Suprapubic skin (tissue), 3 donors: ENCODE results near the gene HINT1.

Source experiments
- CTCF ChIP-seq, 2 donors: fragments of 200-600 bp in 1 of 2; fragments of 450-650 bp in 1 of 2; sonication (generic) in 1 of 2; IDR thresholded peaks; one replicate each; pipeline ENCODE4 v1.5.1; 2016 to 2019; ENCODE audit warnings: antibody characterized with exemption in 2 of 2, mild to moderate bottlenecking in 1 of 2, moderate library complexity in 1 of 2
- POLR2A ChIP-seq, 2 donors: fragments of 450-650 bp; IDR thresholded peaks; one replicate each; pipeline ENCODE4 v1.6.1; 2017; ENCODE audit warnings: antibody characterized with exemption in 2 of 2, mild to moderate bottlenecking in 2 of 2, moderate library complexity in 2 of 2

GRCh38 chr5:131129306-131129705 lies 35.8 kb downstream of the HINT1 start:
- TF ChIP-seq CTCF (IDR thresholded peaks at IDR 0.05) (no peak), POLR2A (IDR thresholded peaks at IDR 0.05) (no peak)
